ENCODE measurements around the gene CSPG4. TPM values are rescaled to one million over a fixed set of nuclear protein-coding genes. Genes with fewer than 3 reads are reported as not detected.
"Not testable (repeated sequence)": the region's sequence is repeated elsewhere in the genome, so short reads cannot be mapped to it uniquely, and the experiment has no call there.

The CSPG4 gene
- total and polyA plus RNA-seq, 2 donors = 1.5 to 4.9 TPM

DNA sequence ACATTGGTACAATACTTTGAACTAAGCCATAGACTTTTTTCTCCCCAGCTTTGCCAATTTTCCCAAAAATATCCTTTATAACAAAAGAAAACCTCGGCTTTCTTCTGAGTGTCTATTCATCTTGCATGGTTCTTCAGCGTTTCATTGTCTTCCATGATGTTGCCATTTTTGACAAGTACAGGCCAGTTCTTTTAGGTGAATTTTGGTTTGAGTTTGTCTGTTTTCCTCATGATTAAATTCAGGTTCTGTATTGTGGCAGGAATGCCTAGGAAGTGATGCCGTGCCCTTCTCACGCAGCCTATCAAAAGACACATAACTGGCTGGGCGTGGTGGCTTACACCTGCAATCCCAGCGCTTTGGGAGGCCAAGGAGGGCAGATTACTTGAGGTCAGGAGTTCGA, 7.6 kb upstream of the CSPG4 start:
- WGBS = 94% methylated on average over 7 of the region's 7 CpGs
- Histone ChIP-seq H3K4me3 (ENCODE audit: low read length in 2 of 2) (no peak overlapping the region), H3K27ac (ENCODE audit: low read depth in 1 of 2, low read length in 1 of 2) (no peak overlapping the region), H3K27me3 (ENCODE audit: control insufficient read depth in 2 of 2, insufficient read depth in 1 of 2, low read length in 1 of 2) (peaks cover 0 to 2% of the 10 kb centered on the region in 2 donors), H3K4me1 (ENCODE audit: control insufficient read depth in 2 of 2, insufficient read depth in 2 of 2, low read length in 2 of 2) (peaks cover 0 to 17% of the 10 kb centered on the region in 2 donors), H3K9me3 (ENCODE audit: control insufficient read depth in 2 of 2, insufficient read depth in 1 of 2, low read length in 1 of 2) (no peaks in the 10 kb centered on the region), H3K36me3 (ENCODE audit: control insufficient read depth in 2 of 2, insufficient read depth in 2 of 2, low read length in 1 of 2) (no peaks in the 10 kb centered on the region)
- DNase-seq (ENCODE audit: low read depth in 6 of 9, low spot score in 9 of 9) = no peak

DNA sequence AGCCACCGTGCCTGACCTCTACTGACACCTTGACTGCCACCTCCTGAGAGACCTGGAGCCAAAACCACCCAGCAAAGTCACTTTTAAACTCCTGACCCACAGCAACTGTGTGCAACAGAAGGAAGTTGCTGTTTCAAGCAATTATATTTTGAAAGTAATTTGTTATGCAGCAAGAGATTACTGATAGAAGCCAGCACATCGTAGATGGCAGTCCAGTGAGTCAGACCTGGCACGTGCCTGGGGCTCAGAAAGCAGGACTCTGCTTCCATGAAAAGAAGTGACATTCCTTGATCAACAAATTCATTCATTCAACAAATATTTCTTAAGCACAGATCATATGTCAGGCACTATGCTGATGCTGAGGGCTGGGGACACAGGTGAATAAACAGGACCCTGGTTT, 5.7 kb upstream of the CSPG4 start:
- Histone ChIP-seq H3K4me3 (ENCODE audit: low read length in 2 of 2) (no peak overlapping the region), H3K36me3 (ENCODE audit: control insufficient read depth in 2 of 2, insufficient read depth in 2 of 2, low read length in 1 of 2) (no peaks in the 10 kb centered on the region), H3K27me3 (ENCODE audit: control insufficient read depth in 2 of 2, insufficient read depth in 1 of 2, low read length in 1 of 2) (peaks cover 2 to 13% of the 10 kb centered on the region in 2 donors), H3K4me1 (ENCODE audit: control insufficient read depth in 2 of 2, insufficient read depth in 2 of 2, low read length in 2 of 2) (peaks cover 0 to 11% of the 10 kb centered on the region in 2 donors), H3K9me3 (ENCODE audit: control insufficient read depth in 2 of 2, insufficient read depth in 1 of 2, low read length in 1 of 2) (no peaks in the 10 kb centered on the region), H3K27ac (ENCODE audit: low read depth in 1 of 2, low read length in 1 of 2) (no peak overlapping the region)
- DNase-seq (ENCODE audit: low read depth in 6 of 9, low spot score in 9 of 9) = no peak
- WGBS = 90% methylated on average over 3 of the region's 3 CpGs

DNA sequence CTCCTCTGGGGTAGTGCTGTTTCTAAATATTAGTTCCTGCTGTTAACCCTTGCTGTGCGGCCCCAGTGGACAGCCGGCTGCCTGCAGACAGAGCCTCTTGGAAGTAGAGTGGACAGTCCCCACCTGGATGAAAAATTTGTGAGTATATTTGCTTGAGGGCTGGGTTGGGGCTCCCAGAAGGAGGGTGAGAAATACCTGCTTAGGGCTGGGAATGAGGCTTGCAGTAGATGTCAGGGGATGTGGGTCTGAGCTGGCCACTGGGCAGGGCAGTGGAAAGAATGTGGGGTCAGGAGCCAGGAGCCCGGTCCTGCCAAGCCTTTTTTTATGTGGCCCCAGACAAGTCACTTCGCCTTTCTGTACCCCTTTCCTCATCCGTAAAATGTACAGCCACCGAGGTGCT, 4.4 kb upstream of the CSPG4 start:
- peaks cover 6 to 26% of the 10 kb centered on the region in 2 donors for H3K27me3 ChIP-seq (ENCODE audit: control insufficient read depth in 2 of 2, insufficient read depth in 1 of 2, low read length in 1 of 2)
- DNase-seq (ENCODE audit: low read depth in 6 of 9, low spot score in 9 of 9); H3K4me1 ChIP-seq (ENCODE audit: control insufficient read depth in 2 of 2, insufficient read depth in 2 of 2, low read length in 2 of 2); H3K27ac ChIP-seq (ENCODE audit: low read depth in 1 of 2, low read length in 1 of 2); H3K36me3 ChIP-seq (ENCODE audit: control insufficient read depth in 2 of 2, insufficient read depth in 2 of 2, low read length in 1 of 2); H3K9me3 ChIP-seq (ENCODE audit: control insufficient read depth in 2 of 2, insufficient read depth in 1 of 2, low read length in 1 of 2); H3K4me3 ChIP-seq (ENCODE audit: low read length in 2 of 2): not testable (repeated sequence)
- WGBS = 97% methylated on average over 6 of the region's 6 CpGs

DNA sequence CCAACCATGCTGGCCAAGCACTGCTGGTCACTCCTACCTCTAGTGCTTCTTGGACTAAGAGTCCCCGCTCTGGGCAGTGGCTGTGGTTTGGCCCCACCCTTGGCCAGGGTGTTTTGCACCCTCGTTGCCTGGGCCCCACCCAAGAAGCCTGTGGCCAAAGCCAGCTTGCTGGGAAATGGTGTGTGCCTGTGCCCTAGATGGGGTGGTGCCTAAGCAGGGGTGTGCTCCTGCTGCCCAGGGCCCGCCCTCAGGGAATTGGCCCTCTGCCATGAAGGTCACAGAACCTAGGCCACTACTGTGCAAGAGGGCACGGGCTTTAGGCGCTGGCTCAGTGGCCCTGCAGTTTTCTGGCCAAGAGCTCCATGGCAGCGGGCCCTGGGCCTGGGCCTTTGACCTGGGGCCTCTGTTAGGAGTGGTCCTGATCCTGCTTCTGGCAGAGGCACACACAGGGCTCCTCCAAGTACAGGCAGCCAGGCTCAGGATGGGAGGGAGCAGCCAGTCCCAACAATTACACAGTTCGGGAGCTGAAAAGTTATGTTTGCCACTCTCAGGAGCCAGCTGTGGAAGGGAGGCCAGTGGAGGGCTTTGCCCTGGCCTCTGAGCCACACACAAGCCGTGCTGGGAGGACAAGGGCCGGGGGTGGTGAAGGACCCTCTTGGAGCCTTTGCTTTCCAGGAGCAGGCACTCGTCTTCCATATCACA, 3.8 kb upstream of the CSPG4 start:
- not testable (repeated sequence) for H3K27ac ChIP-seq (ENCODE audit: low read depth in 1 of 2, low read length in 1 of 2); H3K36me3 ChIP-seq (ENCODE audit: control insufficient read depth in 2 of 2, insufficient read depth in 2 of 2, low read length in 1 of 2); H3K4me1 ChIP-seq (ENCODE audit: control insufficient read depth in 2 of 2, insufficient read depth in 2 of 2, low read length in 2 of 2); DNase-seq (ENCODE audit: low read depth in 6 of 9, low spot score in 9 of 9); H3K9me3 ChIP-seq (ENCODE audit: control insufficient read depth in 2 of 2, insufficient read depth in 1 of 2, low read length in 1 of 2); H3K4me3 ChIP-seq (ENCODE audit: low read length in 2 of 2)
- H3K27me3 ChIP-seq (ENCODE audit: control insufficient read depth in 2 of 2, insufficient read depth in 1 of 2, low read length in 1 of 2) = peaks cover 6 to 31% of the 10 kb centered on the region in 2 donors
- WGBS = 94% methylated on average over 4 of the region's 10 CpGs

DNA sequence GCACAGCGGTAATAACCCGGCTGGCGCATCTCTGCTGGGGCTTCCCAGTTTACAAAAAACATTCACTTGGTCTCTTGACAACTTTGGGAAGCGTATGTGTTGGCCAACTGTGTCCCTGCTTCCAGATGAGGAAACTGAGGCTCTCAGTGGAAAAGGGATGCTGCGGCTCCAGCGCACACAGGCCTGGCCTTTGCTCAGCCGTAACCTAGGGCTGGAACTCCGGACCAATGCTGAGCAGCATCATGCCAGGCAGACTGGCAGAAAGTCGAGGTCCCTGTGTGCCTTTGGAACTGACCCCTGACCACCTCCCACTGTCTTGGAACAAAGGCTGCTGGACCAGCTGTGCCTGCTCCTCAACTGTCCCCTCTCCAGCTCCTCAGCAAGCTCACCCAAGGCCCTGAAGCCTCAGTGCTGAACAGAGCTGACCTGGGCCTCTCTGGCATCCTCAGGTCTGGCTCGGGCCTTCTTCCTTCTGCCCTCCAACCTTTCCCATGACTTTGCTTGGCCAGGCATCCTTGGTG, 2.7 kb upstream of the CSPG4 start:
- H3K4me3 ChIP-seq (ENCODE audit: low read length in 2 of 2); H3K36me3 ChIP-seq (ENCODE audit: control insufficient read depth in 2 of 2, insufficient read depth in 2 of 2, low read length in 1 of 2); H3K9me3 ChIP-seq (ENCODE audit: control insufficient read depth in 2 of 2, insufficient read depth in 1 of 2, low read length in 1 of 2); H3K27ac ChIP-seq (ENCODE audit: low read depth in 1 of 2, low read length in 1 of 2); DNase-seq (ENCODE audit: low read depth in 6 of 9, low spot score in 9 of 9); H3K4me1 ChIP-seq (ENCODE audit: control insufficient read depth in 2 of 2, insufficient read depth in 2 of 2, low read length in 2 of 2): not testable (repeated sequence)
- peaks cover 6 to 32% of the 10 kb centered on the region in 2 donors for H3K27me3 ChIP-seq (ENCODE audit: control insufficient read depth in 2 of 2, insufficient read depth in 1 of 2, low read length in 1 of 2)
- WGBS = 97% methylated on average over 10 of the region's 10 CpGs

DNA sequence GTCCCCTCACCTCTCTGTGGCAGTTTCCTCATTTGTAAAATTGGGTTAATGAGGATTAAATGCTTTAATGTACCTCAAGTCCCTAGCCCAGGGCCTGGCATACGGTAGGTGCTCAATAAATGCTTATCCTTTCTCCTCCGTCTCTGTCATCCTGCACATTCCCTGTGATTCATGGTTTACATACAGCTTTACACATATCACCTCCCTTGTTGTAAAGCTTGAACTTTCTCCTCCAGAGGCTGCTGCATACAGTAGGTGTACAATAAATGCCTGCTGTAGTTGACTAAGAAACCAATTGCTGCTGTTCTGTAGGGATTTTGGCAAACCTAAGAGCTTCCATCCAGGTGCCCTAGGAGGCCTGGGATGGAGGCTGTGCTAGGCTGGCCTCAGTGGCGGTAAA, 1.5 kb upstream of the CSPG4 start:
- Histone ChIP-seq H3K27me3 (ENCODE audit: control insufficient read depth in 2 of 2, insufficient read depth in 1 of 2, low read length in 1 of 2) (peaks cover 6 to 32% of the 10 kb centered on the region in 2 donors), H3K4me1 (ENCODE audit: control insufficient read depth in 2 of 2, insufficient read depth in 2 of 2, low read length in 2 of 2) (peaks cover 0 to 7% of the 10 kb centered on the region in 2 donors), H3K36me3 (ENCODE audit: control insufficient read depth in 2 of 2, insufficient read depth in 2 of 2, low read length in 1 of 2) (no peaks in the 10 kb centered on the region), H3K4me3 (ENCODE audit: low read length in 2 of 2) (no peak overlapping the region), H3K9me3 (ENCODE audit: control insufficient read depth in 2 of 2, insufficient read depth in 1 of 2, low read length in 1 of 2) (no peaks in the 10 kb centered on the region), H3K27ac (ENCODE audit: low read depth in 1 of 2, low read length in 1 of 2) (no peak overlapping the region)
- no peak for DNase-seq (ENCODE audit: low read depth in 6 of 9, low spot score in 9 of 9)
- WGBS = 95% methylated on average over 3 of the region's 3 CpGs

DNA sequence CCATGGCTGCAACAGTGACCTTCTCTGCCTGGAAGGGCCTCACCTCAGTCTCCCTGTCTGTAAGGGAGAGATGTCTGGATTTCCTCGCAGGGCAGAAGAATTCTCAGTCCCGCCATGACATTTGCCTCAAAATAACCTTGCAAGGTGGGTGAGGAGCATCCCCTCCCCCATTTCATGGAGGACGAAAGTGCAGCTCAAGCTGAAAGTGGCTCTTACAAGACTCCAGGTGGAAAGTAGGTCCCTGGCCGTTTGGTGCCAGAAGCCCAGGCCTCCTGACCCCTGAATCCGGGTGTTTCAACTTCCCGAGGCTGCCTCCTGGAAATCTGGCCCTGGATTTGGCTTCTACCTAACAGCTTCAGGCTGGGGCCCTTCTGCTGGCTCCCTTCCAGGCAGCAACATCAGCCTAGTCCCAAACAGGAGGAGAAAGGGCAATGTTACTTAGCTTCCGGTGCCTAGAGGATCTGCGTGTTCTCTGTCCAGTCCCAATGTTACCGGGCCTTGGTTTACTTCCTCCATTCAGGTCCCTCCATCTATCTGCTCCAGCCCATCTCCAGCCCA, 769 bp upstream of the CSPG4 start:
- Histone ChIP-seq H3K9me3 (ENCODE audit: control insufficient read depth in 2 of 2, insufficient read depth in 1 of 2, low read length in 1 of 2) (no peaks in the 10 kb centered on the region), H3K27me3 (ENCODE audit: control insufficient read depth in 2 of 2, insufficient read depth in 1 of 2, low read length in 1 of 2) (peaks cover 6 to 30% of the 10 kb centered on the region in 2 donors), H3K4me3 (ENCODE audit: low read length in 2 of 2) (no peak overlapping the region), H3K27ac (ENCODE audit: low read depth in 1 of 2, low read length in 1 of 2) (no peak overlapping the region), H3K4me1 (ENCODE audit: control insufficient read depth in 2 of 2, insufficient read depth in 2 of 2, low read length in 2 of 2) (peaks cover 0 to 7% of the 10 kb centered on the region in 2 donors), H3K36me3 (ENCODE audit: control insufficient read depth in 2 of 2, insufficient read depth in 2 of 2, low read length in 1 of 2) (no peaks in the 10 kb centered on the region)
- WGBS = 67% methylated on average over 9 of the region's 9 CpGs
- DNase-seq (ENCODE audit: low read depth in 6 of 9, low spot score in 9 of 9) = no peak

DNA sequence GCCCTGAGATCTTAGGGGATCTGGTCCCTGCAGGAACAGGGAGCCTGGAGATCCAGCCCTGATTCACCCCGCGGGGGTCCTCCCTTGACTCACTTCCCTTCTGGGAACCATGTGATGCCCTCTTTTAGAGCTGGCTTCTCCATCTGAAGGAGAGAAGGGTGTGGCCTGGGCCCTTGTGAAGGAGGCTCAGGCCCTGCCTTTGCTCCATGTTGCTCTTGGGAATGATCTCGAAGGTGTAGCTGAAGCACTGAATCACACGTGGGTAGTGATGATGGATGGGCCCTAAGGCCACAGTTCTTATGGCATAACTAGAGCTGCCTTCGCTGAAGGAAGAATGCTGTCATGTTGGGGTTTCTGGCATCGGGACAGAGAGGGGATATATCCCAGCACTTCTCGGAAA, 1.2 kb downstream of the CSPG4 start:
- WGBS = 84% methylated on average over 7 of the region's 7 CpGs
- H3K27ac ChIP-seq (ENCODE audit: low read depth in 1 of 2, low read length in 1 of 2); H3K36me3 ChIP-seq (ENCODE audit: control insufficient read depth in 2 of 2, insufficient read depth in 2 of 2, low read length in 1 of 2); H3K4me1 ChIP-seq (ENCODE audit: control insufficient read depth in 2 of 2, insufficient read depth in 2 of 2, low read length in 2 of 2); H3K9me3 ChIP-seq (ENCODE audit: control insufficient read depth in 2 of 2, insufficient read depth in 1 of 2, low read length in 1 of 2); DNase-seq (ENCODE audit: low read depth in 6 of 9, low spot score in 9 of 9); H3K4me3 ChIP-seq (ENCODE audit: low read length in 2 of 2): not testable (repeated sequence)
- H3K27me3 ChIP-seq (ENCODE audit: control insufficient read depth in 2 of 2, insufficient read depth in 1 of 2, low read length in 1 of 2) = peaks cover 6 to 30% of the 10 kb centered on the region in 2 donors

DNA sequence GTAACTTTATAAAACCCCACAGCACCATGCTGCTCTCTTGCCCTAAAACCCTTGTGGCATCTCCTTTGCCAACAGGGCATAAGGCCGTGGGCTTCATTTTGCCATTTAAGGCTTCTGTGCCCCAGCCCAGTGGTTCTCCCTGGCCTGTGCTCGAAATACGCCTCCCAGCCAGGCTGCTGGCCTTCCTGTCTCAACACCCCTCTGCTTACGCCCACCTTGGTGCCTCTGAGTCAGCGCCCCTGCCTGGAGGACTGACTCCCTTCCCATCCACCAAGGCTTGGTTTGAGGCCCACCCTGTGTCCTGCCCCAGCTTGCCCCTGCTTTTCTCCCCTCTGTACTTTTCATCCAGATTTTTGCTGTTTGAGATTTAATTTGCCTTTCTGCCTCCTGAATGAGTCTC, 1.8 kb downstream of the CSPG4 start:
- not testable (repeated sequence) for H3K36me3 ChIP-seq (ENCODE audit: control insufficient read depth in 2 of 2, insufficient read depth in 2 of 2, low read length in 1 of 2); H3K4me1 ChIP-seq (ENCODE audit: control insufficient read depth in 2 of 2, insufficient read depth in 2 of 2, low read length in 2 of 2); H3K4me3 ChIP-seq (ENCODE audit: low read length in 2 of 2); DNase-seq (ENCODE audit: low read depth in 6 of 9, low spot score in 9 of 9); H3K9me3 ChIP-seq (ENCODE audit: control insufficient read depth in 2 of 2, insufficient read depth in 1 of 2, low read length in 1 of 2); H3K27ac ChIP-seq (ENCODE audit: low read depth in 1 of 2, low read length in 1 of 2)
- peaks cover 6 to 30% of the 10 kb centered on the region in 2 donors for H3K27me3 ChIP-seq (ENCODE audit: control insufficient read depth in 2 of 2, insufficient read depth in 1 of 2, low read length in 1 of 2)
- WGBS = 96% methylated on average over 5 of the region's 5 CpGs
